NCI-H82 (cell line): Measurements from ENCODE around the gene LOXL3.
"Not testable (repeated sequence)": the region's sequence is repeated elsewhere in the genome, so short reads cannot be mapped to it uniquely, and the experiment has no call there.

Experiments used
- DNase-seq: peaks from one replicate; lab custom pipeline; 2025; lab: John Stamatoyannopoulos, UW

The LOXL3 gene

DNA sequence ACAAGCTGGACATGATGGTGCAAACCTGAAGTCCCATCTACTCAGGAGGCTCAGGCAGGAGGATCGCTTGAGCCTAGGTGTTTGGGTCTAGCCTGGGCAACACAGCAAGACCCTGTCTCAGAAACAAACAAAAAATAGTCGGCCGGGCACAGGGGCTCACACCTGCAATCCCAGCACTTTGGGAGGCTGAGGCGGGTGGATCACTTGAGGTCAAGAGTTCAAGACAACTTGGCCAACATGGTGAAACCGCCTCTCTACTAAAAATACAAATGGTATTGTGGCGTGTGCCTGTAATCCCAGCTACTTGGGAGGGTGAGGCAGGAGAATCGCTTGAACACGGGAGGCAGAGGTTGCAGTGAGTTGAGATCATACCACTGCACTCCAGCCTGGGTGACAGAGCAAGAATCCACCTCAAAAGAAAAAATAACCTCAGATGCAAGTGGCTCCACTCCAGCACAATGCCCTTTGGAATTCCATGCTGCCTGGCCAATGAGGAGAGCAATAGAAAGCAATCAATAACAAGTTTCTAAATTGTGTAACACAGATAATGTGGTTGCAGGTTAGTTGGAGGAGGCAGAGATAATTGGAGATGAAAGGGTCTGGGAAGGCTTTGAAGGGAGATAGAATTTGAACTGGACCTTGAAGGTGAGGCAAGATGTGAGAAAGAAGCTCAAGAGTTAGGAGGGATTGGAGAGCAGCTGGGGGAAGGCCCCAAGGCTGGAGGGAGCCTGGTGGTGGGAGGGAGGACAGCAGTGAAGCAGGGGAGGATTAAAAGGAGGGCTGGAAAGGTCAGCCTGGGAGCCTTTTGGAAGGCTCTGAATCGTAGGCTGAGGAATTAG lies 64.9 kb downstream of the LOXL3 start:
- DNase-seq: peak; percentile 92

DNA sequence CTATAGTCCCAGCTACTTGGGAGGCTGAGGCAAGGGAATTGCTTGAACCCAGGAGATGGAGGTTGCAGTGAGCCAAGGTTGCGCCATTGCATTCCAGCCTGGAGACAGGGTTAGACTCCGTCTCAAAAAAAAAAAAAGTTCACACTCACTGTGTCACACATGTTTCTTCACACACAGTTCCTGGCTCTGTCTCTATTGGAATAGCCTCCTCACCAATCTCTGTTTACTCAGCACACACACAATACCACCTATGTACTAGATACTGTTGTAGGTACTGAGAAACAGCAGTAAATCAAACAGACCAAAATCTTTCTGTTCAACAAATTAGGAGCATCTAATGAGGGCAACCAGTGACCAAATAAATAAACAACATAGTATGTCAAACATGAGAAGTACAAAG lies 67.6 kb downstream of the LOXL3 start:
- no peak for DNase-seq

DNA sequence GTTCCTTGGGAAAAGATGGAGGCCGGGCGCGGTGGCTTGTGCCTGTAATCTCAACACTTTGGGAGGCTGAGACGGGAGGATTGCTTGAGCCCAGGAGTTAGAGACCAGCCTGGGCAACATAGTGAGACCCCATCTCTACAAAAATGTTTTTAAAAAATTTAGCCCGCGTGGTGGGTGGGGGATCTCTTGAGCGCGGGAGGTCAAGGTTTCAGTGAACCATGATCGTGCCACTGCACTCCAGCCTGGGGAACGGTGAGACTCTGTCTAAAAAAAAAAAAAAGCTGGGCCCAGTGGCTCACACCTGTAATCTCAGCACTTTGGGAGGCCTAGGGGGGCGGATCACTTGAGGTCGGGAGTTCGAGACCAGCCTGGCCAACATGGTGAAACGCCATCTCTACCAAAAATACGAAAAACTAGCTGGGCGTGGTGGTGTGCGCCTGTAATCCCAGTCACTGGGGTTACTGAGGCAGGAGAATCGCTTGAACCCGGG lies 70.0 kb downstream of the LOXL3 start:
- not testable (repeated sequence) for DNase-seq

DNA sequence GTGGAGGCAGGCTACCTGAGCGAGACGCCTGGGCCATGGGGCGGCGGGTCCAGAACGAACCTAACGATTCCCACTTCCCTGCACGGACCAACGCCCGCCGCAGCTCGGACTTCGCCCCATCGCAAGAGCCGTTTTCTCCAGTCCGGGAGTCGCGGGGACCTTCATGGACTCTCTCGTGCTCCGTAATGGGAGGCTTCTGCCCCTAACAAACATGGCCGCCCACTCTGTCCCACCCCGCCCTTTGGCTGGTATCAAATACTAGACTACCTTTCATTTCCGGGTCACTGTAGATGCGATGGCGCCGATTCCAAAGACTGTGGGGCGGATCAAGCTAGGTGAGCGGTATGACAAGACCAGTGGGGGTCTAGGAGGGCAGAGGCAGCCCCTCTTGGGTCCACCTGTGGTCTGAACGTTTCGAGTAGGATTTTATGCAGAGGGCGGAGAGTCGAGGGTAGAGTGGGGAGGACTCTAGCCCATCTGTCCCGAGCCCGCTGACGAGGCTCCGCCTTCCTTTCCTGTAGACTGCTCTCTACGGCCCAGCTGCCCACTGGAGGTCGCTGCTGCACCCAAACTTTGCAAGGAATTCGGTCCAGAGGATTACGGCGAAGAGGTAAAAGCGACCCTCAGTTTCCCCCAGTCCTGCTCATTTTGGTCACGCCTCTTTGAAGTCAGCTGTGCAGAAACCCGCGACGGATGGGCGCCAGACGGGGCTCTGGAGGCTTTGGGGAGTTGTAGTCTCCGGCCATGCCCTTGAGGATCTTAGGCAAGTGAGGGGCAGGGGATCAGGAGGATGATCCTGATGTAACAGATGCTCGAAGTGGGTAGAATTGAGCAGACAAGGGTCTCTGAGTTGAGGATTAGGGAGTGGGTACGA lies 70.7 kb downstream of the LOXL3 start, which contains the start of the genes CCDC142 and TTC31:
CCDC142 (minus strand) TSS at position 198 of the 874 bp plus-strand sequence; CDS start at position 37, 161 bp downstream.
TTC31 (plus strand) TSS at position 281 of the 874 bp plus-strand sequence; CDS start at position 296, 15 bp downstream.
- DNase-seq: peak; percentile 99
